Coronary artery (tissue), 2 donors: ENCODE measurements around the gene FN3KRP.

Source experiments
- DNase-seq: peaks from one replicate; pipeline ENCODE4 v3.0.0-alpha.2; 2017; ENCODE audit warnings: low spot score
- H3K27ac ChIP-seq, 2 donors: fragments of 200-600 bp; sonication (generic); one replicate each; pipeline ENCODE4 v1.5.1; 2016 to 2019
- H3K4me3 ChIP-seq: fragments of 200-600 bp; sonication (generic); 2 replicates; pipeline ENCODE4 v1.5.1; 2016; ENCODE audit warnings: mild to moderate bottlenecking, moderate library complexity
- CTCF ChIP-seq: fragments of 200-600 bp; sonication (generic); IDR thresholded peaks from one replicate; pipeline ENCODE4 v1.5.1; 2019; ENCODE audit warnings: antibody characterized with exemption

Gene FN3KRP

GRCh38 chr17:82751571-82752370, 35.3 kb downstream of the FN3KRP start, which contains the start of gene TBCD:
Gene TBCD (plus strand): TSS chr17:82752065. CDS start chr17:82752194, 129 bp downstream.
- Histone ChIP-seq H3K4me3 (peak within 1 kb of the TSS; percentile 99), H3K27ac (peak within 1 kb of the TSS; percentile 80 to 96)
- no peak for TF ChIP-seq CTCF
- peak; percentile 92 for DNase-seq

GRCh38 chr17:82752371-82753200, 36.1 kb downstream of the FN3KRP start:
- no peak for DNase-seq
- H3K27ac ChIP-seq = peak overlapping the region; percentile 80 to 96

GRCh38 chr17:82753201-82753464, 36.6 kb downstream of the FN3KRP start:
- no peak overlapping the region for H3K27ac ChIP-seq
- no peak for DNase-seq
- TF ChIP-seq CTCF = no peak
- H3K4me3 ChIP-seq = peak overlapping the region; percentile 99

More at GRCh38 chr17:82752371-82753200, 36.1 kb downstream of the FN3KRP start:
- peak overlapping the region; percentile 99 for H3K4me3 ChIP-seq
- TF ChIP-seq CTCF = no peak

- Histone ChIP-seq H3K4me3 (no peak overlapping the region), H3K27ac (no peak overlapping the region)
- no peak for TF ChIP-seq CTCF
- no peak for DNase-seq
These were observed 38.0 kb downstream of the FN3KRP start for GRCh38 chr17:82754297-82755208.

- no peak for DNase-seq
- Histone ChIP-seq H3K27ac (no peak overlapping the region), H3K4me3 (no peak overlapping the region)
- TF ChIP-seq CTCF = no peak
These were observed 39.7 kb downstream of the FN3KRP start for GRCh38 chr17:82756166-82756565.

GRCh38 chr17:82765371-82765770, 48.9 kb downstream of the FN3KRP start:
- TF ChIP-seq CTCF = no peak
- no peak overlapping the region for H3K27ac ChIP-seq
- no peak for DNase-seq
- H3K4me3 ChIP-seq = no peak overlapping the region
